Peyer's patch (tissue), 4 donors: ENCODE results near the gene FBXO45.
"Not testable (repeated sequence)": the region's sequence is repeated elsewhere in the genome, so short reads cannot be mapped to it uniquely, and the experiment has no call there.

Experiments used
- CTCF ChIP-seq, 6 experiments: fragments of 450-650 bp in 4 of 6; fragments of 200-600 bp in 2 of 6; sonication (generic) in 1 of 6; IDR thresholded peaks; one replicate each; pipeline ENCODE4 v1.5.1; 2017 to 2019; ENCODE audit warnings: antibody characterized with exemption in 6 of 6, mild to moderate bottlenecking in 3 of 6, moderate library complexity in 1 of 6
- POLR2A ChIP-seq, 2 donors: fragments of 450-650 bp; IDR thresholded peaks; one replicate each; pipeline ENCODE4 v1.5.1; 2017; ENCODE audit warnings: antibody characterized with exemption in 2 of 2, mild to moderate bottlenecking in 2 of 2, moderate library complexity in 2 of 2

GRCh38 chr3:196550172-196550571, 18.3 kb upstream of the FBXO45 start:
- not testable (repeated sequence) for TF ChIP-seq CTCF, POLR2A (IDR thresholded peaks at IDR 0.05)
